HG03575 (cell line): Measurements from ENCODE around the gene CYP19A1.

Experiments used
- ATAC-seq: cut with Tn5 transposase; IDR thresholded peaks from one replicate; pipeline ENCODE4 v1.9.1; 2021; ENCODE audit not compliant: unreplicated experiment, insufficient number of reproducible peaks, low FRiP score; ENCODE audit errors: extremely low read depth

CYP19A1 gene

DNA sequence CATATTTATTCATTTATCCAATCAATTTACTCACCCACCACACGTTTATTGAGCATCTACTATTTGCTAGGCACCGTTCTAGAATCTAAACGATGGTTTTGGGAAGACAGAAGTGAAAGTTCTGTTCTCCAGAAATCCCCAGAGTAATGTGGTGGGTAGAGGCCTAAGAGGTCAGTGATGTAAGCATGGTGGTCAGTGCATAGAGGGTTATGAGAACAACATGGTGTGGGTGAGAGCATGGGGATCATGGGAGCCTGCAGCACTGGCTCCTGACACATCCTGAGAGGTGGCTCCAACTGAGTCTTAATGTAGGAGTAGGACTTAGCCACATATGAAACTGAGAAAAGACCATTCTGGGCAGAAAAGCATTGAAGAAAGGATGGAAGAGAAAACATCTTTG, 158.4 kb downstream of the CYP19A1 start:
- no peak for ATAC-seq

DNA sequence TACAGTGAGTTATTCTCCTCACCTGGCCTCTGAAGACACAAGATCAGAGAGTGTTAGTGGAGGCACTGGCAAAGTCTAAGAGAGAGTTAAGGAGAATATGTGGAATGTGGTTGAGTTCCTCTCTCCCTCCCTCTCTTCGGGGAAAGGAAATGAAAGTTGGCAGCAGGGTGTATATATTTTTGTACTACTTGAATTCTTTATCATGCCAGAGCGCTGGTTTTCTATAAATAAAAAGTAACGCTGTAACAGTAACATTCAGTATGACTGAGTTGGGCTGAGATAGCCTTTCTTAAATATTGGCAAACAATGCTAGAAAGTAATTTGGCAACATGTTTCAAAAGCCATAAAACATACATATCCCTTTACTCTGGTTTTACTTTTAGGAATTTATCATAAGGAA, 166.2 kb downstream of the CYP19A1 start:
- ATAC-seq, result no peak

DNA sequence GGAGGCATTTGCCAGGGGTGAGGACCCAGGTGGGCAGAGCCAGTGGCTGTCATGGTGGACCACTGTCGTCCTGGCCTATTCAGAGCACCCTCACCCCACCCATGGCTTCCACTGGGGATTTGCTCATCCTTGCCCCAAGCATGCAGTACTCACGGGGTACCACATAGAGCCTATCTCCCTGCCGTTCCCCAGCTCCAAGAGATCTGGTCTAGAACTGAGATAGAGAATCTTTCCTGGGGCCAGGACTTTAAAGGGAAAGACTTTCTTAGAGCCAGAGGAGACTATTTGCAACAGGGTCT, 166.8 kb downstream of the CYP19A1 start:
- no peak for ATAC-seq

DNA sequence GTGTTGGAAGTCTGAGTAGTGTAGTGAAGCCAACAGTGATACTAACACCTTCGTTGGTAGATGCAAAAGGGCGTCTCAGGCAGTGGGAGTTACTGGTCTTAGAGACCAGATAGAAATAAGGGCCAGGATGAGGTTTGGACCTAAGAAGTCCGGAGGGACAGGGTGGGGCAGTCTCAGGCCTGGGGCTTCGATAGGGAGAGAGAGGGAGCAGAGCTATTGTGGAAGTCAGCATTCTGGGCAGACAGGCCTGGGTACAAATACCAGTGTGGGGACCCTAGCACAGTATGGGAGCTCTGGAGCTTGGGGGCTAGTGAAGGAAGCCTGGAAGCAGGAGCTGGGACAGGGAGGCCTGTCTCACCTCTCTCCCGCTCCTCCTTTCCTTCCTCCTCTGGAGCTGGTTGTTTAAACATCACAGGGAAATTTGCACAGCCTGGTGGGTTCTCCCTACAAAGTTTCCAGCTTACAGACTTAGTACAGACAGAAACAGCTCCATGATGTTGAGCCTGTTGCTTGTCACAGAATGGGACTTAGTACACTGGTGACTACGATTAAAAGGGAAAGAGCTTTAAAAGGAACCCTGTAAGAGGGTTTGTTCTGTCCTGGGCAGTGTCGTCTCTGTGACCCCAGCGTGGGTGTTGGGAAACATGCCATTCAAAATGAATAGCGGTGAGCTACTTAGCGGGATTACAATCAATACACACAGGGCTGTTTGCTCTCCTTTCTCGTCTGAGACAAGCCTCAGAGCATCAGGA, 167.3 kb downstream of the CYP19A1 start:
- ATAC-seq, result no peak

DNA sequence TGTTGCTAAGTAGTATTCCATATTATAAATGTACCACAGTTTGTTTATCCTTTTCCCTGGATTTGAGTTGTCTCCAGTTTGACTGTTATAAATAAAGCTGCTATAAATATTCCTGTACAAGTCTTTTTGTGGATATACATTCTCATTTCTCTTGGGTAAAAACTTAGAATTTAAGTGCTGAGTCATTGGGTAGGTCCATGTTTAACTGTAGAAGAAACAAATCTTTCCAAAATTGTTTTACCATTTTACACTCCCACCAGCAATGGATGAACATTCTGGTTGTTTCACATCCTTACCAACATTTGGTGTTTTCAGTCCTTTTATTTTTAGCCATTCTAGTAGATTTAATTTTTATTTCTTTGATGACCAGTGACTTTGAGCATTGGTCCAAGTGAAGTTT, 169.7 kb downstream of the CYP19A1 start:
- ATAC-seq, result no peak

DNA sequence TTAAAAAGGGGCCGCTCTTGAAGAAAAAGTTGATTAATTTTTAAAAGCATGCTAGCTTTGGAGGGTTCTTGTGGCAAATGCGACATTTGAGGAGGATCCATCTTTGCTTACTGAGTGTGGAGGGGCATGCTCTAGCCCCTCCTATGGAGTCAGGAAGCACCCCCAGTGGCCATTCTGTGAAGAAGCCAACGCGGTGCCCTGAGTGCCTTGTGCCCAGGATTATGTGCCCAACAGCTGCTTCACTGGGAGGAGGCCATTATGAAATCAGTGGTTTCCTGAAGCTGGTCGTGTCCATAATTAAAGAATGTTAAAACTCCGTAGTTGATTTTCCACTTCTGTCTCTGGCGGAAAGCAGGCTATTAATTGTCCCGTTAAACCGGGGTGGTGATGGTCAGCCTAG, 174.6 kb downstream of the CYP19A1 start:
- no peak for ATAC-seq

DNA sequence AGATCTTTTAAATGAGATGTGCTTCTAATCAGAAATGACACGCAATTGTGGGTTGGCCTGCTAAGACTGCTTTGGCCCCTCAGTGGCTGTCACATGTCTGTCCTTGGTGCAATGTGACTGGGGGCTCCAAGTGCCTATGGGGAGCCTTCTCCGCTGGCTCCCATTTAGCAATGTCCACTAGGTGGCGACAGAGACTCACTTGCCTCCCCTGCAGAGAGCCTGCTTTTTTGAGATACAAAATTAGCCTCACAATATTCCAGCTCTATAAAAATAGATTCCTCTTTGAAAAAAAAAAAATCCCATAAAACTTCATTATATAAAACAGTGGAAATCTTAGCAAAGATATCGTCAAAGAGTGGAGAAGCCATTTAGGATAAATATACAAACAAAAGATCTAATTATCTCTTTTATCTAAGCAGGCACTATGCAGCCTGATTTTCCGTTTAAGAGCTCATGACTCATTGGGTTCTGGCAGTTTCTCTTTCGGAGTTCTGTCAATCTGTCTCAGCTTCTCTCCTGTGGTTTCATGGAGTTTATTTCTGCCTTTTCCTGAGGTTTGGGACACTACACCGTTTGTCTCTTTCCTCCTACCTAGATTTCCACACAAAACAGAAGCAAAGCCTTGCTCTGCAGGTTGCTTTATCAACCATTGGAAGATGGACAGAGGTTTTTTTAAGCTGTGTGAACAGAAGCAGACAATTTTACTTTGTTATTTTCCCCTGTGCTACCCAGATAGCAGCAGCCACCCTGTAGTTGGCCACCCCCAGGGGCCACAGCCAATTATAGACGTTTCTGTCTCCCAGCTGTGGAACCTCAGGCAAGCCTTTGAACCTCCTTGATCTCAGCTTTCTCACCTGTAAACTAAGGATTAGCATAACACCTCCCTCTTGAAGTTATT, 175.3 kb downstream of the CYP19A1 start:
- ATAC-seq, result no peak

DNA sequence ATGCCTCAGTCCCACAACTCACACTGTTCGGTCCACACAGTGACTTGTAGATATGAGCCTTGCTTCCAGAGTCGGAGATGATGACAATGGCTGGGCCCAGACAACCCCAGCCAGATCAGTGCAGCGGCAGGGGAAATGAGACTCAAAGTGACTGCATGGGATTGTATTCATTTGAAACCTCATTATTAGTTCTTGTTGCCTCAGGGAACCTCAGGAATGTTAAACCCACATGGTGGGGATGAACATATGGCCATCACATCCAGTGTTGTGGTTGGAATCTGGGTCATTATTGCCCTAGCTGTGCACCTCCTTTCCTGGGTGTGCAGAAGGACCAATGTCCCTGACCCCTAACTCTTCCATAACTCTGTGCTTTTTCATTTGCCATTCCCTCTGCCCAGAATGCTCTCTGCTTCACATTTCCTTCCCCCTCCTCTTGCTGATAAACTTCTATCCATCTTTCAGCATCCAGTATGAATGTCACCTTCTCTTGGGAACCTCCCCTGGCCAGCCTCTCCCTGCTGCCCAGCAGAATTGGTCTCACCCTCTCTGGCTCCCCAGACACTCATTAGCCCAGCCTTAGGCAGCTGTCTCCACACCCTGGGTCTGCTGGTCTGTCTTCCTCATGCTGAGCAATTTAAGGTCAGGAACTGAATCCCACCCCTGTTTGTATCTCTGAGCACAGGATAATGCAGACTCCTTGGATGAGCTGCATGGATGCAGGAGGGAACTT, 176.7 kb downstream of the CYP19A1 start:
- no peak for ATAC-seq

DNA sequence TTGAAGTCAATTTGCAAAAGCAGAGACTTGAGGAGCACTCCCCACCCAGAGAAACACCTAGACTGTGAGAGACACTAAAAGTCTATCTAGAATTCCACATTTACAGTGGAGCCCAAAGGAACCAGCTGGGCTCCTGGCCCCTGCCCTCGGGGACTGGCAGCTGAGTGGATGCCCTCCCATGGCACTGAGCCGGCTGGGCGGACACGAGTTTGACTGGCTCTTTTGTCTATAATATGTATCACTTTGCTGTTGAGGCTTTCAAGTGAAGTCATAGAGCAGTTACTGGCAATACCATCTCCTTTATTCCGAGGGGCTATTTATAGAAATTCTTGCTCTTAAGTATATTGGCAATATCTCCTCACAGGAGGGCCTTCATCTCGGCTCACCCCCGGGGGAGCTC, 177.9 kb downstream of the CYP19A1 start:
- ATAC-seq, result no peak
